HG02798 (cell line): ENCODE results near the gene CDH22.

ENCODE experiments used
- ATAC-seq: cut with Tn5 transposase; IDR thresholded peaks from one replicate; pipeline ENCODE4 v1.9.1; 2021; ENCODE audit warnings: mild to moderate bottlenecking; ENCODE audit not compliant: unreplicated experiment, poor library complexity

Gene CDH22

GRCh38 chr20:46272389-46273047, 35.8 kb downstream of the CDH22 start:
- no peak for ATAC-seq

- ATAC-seq = no peak
Measured at GRCh38 chr20:46270977-46271744, 37.1 kb downstream of the CDH22 start.

GRCh38 chr20:46269372-46269771, 38.9 kb downstream of the CDH22 start:
- no peak for ATAC-seq

GRCh38 chr20:46268662-46269061, 39.6 kb downstream of the CDH22 start:
- ATAC-seq = no peak

GRCh38 chr20:46268131-46268614, 40.1 kb downstream of the CDH22 start:
- ATAC-seq = no peak

- no peak for ATAC-seq
Measured at GRCh38 chr20:46267108-46268105, 40.9 kb downstream of the CDH22 start.

- ATAC-seq = no peak
Measured at GRCh38 chr20:46265539-46265938, 42.8 kb downstream of the CDH22 start.

GRCh38 chr20:46264391-46265266, 43.7 kb downstream of the CDH22 start:
- no peak for ATAC-seq

GRCh38 chr20:46261456-46262253, 46.6 kb downstream of the CDH22 start:
- ATAC-seq = no peak

- no peak for ATAC-seq
Measured at GRCh38 chr20:46260936-46261454, 47.3 kb downstream of the CDH22 start.

GRCh38 chr20:46260480-46260879, 47.8 kb downstream of the CDH22 start:
- no peak for ATAC-seq

- no peak for ATAC-seq
Measured at GRCh38 chr20:46259260-46259859, 48.9 kb downstream of the CDH22 start.

- ATAC-seq = no peak
Measured at GRCh38 chr20:46257887-46258286, 50.4 kb downstream of the CDH22 start.

GRCh38 chr20:46256293-46256692, 52.0 kb downstream of the CDH22 start:
- ATAC-seq = no peak

GRCh38 chr20:46255440-46256104, 52.7 kb downstream of the CDH22 start:
- ATAC-seq = no peak

GRCh38 chr20:46253391-46253790, 54.9 kb downstream of the CDH22 start:
- ATAC-seq = no peak

- no peak for ATAC-seq
Measured at GRCh38 chr20:46252352-46253091, 55.8 kb downstream of the CDH22 start.
